Activated CD8-positive, alpha-beta memory T cell treated with anti-CD3 and anti-CD28 coated beads, Interleukin-2, amount 50 U/mL, for 4 hours (primary cell): ENCODE results near the gene TDRD12.
"Not testable (repeated sequence)": the region's sequence is repeated elsewhere in the genome, so short reads cannot be mapped to it uniquely, and the experiment has no call there.

Source experiments
- DNase-seq: peaks from one replicate; pipeline ENCODE4 v3.0.0-alpha.2; 2020

Gene TDRD12

GRCh38 chr19:32813862-32814425 lies 94.4 kb downstream of the TDRD12 start:
- no peak for DNase-seq

DNA sequence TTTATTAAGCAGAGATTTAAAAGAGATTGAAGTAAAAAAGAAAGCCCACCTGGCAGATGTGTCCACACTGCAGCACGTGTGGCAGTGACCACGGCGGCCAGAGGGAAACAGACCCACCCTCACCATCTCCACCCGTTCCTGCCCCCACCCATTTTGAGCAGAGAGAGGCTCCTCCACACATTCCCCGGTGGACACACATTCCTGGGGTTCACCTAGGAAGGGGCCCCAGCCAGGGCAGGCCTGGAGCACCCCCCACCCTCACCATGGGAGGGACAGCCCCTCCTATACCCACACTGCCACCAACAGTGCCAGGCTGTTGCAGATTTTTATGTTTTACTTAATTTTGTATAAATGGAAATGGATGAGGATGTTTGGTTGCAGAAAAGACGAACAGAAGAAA lies 95.1 kb downstream of the TDRD12 start:
- no peak for DNase-seq

- DNase-seq, result no peak
Observed at GRCh38 chr19:32816555-32817099, 97.1 kb downstream of the TDRD12 start.

- DNase-seq, result no peak
Observed at GRCh38 chr19:32817569-32818476, 98.3 kb downstream of the TDRD12 start.

DNA sequence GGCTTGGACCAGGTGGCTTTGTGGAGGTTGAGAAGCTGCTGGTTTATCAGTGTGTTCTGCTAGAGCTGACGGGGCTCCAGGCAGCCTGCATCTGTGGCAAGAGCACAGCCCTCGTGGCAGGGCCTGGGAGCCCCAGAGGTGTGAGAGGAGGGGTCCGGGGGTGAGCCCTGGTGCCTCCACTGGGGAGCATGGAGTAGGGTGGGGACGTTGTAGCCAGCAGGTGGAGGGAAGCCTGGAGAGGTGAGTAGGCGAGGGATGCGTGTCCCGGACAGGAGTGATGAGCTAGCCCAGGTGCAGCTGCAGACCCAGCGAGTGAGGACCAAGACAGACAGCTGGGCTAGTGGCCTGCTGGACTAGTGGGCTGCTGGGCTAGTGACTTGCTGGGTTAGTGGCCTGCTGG lies 99.0 kb downstream of the TDRD12 start:
- no peak for DNase-seq

GRCh38 chr19:32819419-32820400 lies 100.1 kb downstream of the TDRD12 start:
- DNase-seq, result no peak

GRCh38 chr19:32822916-32823746 lies 103.6 kb downstream of the TDRD12 start:
- DNase-seq, result no peak

DNA sequence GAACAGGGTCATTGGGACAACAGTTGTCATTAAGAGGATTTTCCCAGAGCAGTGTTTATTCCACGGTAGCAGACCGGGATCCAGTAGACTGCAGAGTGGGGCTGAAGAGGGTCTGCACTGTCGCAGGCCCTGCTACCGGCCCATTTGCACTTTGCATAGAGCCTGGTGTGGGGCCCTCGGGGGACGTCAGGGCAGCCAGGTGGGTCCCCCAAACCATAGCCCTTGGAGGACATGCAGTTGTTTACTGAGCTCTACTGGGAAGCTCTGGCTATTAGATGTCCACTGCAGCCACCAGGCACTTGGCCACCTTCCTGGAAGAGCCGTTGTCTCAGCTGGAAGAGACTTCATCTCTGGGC lies 104.2 kb downstream of the TDRD12 start:
- DNase-seq, result no peak

- no peak for DNase-seq
Observed at GRCh38 chr19:32824191-32824751, 104.7 kb downstream of the TDRD12 start.

- DNase-seq, result no peak
Observed at GRCh38 chr19:32824916-32825608, 105.5 kb downstream of the TDRD12 start.

GRCh38 chr19:32828139-32828538 lies 108.6 kb downstream of the TDRD12 start:
- no peak for DNase-seq

- DNase-seq, result no peak
Observed at GRCh38 chr19:32828643-32829344, 109.2 kb downstream of the TDRD12 start.

- DNase-seq, result no peak
Observed at GRCh38 chr19:32829345-32829896, 109.9 kb downstream of the TDRD12 start.

DNA sequence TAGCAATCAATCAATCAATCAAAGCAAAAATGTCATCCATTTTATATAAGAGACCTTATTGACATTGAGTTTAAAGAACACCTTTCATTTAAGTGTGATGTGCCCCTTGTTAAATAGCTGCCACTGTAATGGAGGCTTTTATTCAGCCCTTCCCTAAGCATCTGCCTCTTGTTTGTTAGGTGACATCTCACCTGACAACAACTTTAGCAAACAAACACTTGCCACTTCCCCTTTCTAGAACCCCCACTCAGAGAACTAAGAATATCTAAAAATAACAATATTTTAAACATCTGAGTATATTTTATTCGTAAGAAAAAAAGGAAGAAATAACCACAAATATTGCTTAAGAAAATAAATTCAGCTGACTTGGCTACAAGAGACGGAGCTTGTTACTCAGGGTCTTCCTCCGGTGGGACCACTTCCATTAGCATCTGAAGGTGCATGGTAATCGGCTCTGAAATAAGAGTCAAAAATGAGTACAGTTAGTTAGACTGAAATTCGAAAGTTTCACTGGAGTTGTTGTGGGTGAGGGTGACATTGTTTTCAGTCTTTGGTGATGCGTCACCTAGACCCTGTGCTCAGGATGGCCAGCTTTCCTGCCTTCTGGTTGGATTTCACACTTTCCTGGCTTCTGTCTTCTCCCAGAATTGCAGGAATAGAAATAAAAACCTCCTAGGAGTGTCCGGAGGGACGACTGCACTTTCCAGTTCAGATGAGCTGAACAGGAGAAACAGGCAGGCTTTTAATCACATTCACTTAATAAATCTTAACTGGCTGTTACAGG lies 110.9 kb downstream of the TDRD12 start:
- DNase-seq, result no peak

DNA sequence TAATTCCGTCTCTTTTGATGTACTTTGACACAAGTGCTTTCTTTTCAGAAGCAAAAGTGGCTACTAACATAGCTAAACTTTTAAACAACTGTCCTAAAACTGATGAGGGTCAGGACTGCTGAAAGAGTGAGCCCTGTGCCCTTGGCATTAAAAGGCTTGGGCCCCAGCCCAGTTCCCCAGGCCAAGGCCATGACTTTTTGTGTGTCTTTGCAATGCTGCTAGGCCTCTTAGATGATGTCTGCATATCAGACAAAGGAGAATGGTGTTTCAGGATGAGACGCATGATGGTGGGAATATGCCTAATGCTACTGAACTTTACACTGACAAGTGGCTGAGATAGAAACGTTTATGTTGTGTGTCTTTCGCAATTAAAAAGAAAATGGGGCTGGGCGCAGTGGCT lies 112.0 kb downstream of the TDRD12 start:
- DNase-seq, result no peak

DNA sequence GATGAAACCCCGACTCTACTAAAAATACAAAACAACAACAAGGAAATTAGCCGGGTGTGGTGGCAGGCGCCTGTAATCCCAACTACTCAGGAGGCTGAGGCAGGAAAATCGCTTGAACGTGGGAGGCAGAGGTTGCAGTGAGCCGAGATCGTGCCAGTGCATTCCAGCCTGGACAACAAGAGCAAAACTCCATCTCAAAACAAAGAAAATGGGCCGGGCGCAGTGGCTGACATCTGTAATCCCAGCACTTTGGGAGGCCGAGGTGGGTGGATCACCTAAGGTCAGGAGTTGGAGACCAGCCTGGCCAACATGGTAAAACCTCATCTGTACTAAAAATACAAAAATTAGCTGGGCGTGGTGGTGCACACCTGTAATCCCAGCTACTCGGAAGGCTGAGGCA lies 112.5 kb downstream of the TDRD12 start:
- DNase-seq, result not testable (repeated sequence)

DNA sequence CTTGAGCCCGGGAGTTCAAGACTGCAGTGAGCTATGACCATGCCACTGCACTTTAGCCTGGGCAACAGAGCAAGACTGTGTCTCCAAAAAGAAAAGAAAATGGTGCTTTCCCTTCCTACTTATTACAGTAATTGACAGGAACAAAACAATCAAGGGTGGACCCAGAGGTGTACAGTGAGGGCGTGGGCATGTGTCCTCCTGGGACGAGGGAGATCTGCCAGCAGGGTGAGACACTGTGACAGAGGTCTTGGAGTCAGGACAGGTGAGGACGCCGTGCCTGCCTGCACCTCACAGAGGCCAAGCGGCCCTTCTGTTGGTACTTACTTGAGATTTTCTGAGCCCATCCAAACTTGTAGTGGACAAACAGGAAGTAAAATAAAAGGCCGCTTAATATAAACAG lies 113.3 kb downstream of the TDRD12 start:
- DNase-seq, result not testable (repeated sequence)

DNA sequence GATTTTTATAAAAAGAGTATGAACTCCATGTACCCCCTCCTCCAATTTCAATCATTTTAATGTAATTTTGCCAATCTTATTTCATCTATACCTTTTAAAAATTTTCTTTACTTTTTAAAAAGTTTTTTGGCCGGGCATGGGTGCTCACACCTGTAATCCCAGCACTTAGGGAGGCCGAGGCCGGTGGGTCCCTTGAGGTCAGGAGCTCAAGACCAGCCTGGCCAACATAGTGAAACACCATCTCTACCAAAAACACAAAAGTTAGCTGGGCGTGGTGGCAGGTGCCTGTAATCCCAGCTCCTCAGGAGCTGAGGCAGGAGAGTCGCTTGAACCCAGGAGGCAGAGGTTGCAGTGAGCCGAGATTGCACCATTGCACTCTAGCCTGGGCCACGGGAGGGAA lies 113.8 kb downstream of the TDRD12 start:
- not testable (repeated sequence) for DNase-seq

GRCh38 chr19:32837531-32837930 lies 118.0 kb downstream of the TDRD12 start:
- no peak for DNase-seq
